Large intestine (tissue), 3 donors: ENCODE results near the gene CLCN6. TPM values are rescaled to one million over a fixed set of nuclear protein-coding genes. Genes with fewer than 3 reads are reported as not detected.
"Not testable (repeated sequence)": the region's sequence is repeated elsewhere in the genome, so short reads cannot be mapped to it uniquely, and the experiment has no call there.

Experiments used
- DNase-seq, 2 donors: peaks; one replicate each; pipeline versions ENCODE4 v3.0.0 to v3.0.0-alpha.2; 2013
- H3K27ac ChIP-seq: one replicate; pipeline ENCODE4 v1.5.1; 2013; ENCODE audit warnings: low read length
- H3K27me3 ChIP-seq: 2 replicates; pipeline ENCODE4 v1.6.1; 2013; ENCODE audit warnings: low read length; ENCODE audit not compliant: control insufficient read depth, insufficient read depth
- H3K36me3 ChIP-seq: 2 replicates; pipeline ENCODE4 v1.6.1; 2013; ENCODE audit warnings: low read length; ENCODE audit not compliant: control insufficient read depth, insufficient read depth
- H3K4me1 ChIP-seq: one replicate; pipeline ENCODE4 v1.6.1; 2013; ENCODE audit warnings: low read length; ENCODE audit not compliant: control insufficient read depth, insufficient read depth
- H3K4me3 ChIP-seq: one replicate; pipeline ENCODE4 v1.5.1; 2013; ENCODE audit warnings: low read length
- H3K9me3 ChIP-seq: one replicate; pipeline ENCODE4 v1.6.1; 2013; ENCODE audit warnings: mild to moderate bottlenecking, low read depth, low read length, moderate library complexity; ENCODE audit not compliant: control insufficient read depth
- WGBS: methylation state at CpG from one replicate; pipeline ENCODE4 v1.1.5; 2013; ENCODE audit warnings: low lambda C conversion rate; ENCODE audit not compliant: insufficient coverage; 5-methylcytosine and 5-hydroxymethylcytosine counted together
- polyA plus RNA-seq: library from polyadenylated mRNA; unstranded; fragments of 120-200 nt; gene quantifications from one replicate; pipeline ENCODE4 v1.2.1, GENCODE V29; 2013

The CLCN6 gene
- polyA plus RNA-seq, 1 donor: 22.4 TPM

DNA sequence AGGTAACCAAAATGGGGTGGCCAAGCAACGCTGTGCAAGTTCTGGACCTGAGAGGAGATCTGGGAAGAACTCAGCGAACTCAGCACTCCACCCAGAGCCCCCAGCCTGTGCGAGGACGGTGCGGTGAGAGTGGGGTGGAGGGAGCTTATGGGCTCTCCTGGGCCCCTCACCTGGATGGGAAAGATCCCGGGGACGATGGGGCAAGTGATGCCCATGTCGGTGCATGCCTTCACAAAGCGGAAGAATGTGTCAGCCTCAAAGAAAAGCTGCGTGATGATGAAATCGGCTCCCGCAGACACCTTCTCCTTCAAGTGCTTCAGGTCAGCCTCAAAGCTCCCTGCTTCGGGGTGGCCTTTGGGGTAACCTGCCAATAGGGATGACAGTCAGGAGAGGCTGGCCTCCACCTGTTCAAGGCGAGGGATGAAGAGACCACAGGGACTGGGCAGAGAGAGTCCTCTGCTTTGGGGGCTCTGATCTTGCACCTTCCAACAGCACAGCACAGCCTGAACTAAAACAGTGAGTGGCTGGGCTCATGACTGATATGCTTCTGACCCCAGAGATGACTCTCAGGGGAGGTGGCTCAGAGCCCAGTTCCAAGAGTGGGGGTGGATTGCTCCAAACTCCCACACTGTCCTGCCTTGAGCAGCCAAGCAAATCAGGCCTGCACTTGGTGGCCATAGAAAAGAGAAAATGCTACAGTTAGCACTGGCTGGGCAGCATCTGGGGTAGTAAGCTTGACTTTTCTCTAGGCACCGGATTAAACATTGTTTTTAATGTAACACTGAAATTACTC, 9.8 kb upstream of the CLCN6 start:
- no CpG with 5 or more reads among the region's 15 CpGs for WGBS
- DNase-seq: no peak
- peaks cover 6% of the 10 kb centered on the region for H3K4me1 ChIP-seq

DNA sequence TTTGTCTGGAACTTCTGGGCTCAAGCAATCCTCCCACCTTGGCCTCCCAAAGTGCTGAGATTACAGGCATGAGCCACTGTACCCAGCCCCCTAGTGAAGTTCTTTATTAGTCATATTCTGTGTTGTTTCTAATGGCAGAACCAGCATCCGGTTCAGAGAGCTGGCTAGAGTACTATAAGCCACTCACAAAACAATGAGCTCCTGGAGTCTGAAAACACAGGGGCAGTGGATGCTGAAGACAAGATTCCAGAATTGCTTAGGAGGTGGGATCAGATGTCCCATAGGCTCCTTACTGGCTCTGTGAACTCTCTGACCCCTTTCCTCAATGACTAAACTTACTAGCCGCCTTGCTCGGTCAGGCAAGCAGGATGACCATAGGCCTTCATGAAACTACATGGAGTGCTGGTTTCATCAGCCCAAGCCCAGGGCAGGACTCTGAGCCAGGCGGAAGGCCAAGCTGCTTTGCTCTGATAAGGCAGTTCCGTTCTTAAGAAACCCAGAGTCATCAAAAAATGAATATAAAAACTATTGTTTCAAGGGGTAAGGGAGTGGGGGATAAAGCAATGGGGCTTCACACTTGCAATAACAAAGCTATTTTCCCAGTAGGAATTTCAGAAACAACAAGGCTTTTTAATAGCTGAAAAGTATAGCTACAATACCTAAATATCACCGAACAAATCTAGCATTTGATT, 8.3 kb upstream of the CLCN6 start:
- DNase-seq: no peak
- Histone ChIP-seq H3K36me3 (peaks cover 60% of the 10 kb centered on the region), H3K4me3 (no peak overlapping the region), H3K4me1 (peaks cover 7% of the 10 kb centered on the region), H3K27me3 (no peaks in the 10 kb centered on the region), H3K27ac (no peak overlapping the region), H3K9me3 (no peaks in the 10 kb centered on the region)
- WGBS: 100% methylated on average over 2 of the region's 6 CpGs

More for the DNA sequence above, 9.8 kb upstream of the CLCN6 start:
- Histone ChIP-seq H3K4me3 (no peak overlapping the region), H3K27ac (no peak overlapping the region), H3K9me3 (no peaks in the 10 kb centered on the region), H3K36me3 (peaks cover 69% of the 10 kb centered on the region), H3K27me3 (no peaks in the 10 kb centered on the region)

DNA sequence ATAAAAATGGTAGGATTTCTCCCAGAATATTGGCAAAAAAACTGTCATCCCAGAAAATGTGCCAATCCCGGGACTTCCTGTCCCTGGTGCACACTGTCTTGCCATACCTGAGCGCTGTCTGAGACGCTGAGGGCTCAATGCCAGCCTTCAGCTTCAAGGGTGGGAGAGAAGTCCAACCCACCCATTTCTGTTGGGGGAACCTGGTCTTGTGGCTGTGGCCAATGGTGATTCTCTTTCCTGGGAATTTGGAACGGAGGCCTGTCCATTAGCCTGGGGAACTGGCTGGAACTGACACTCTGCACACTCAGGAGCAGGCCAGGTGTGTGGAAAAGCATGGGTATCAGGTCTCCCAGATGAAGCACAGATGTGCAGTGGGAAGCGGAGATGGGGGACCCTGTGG, 6.9 kb upstream of the CLCN6 start:
- DNase-seq: no peak
- Histone ChIP-seq H3K27me3 (no peaks in the 10 kb centered on the region), H3K27ac (no peak overlapping the region), H3K9me3 (no peaks in the 10 kb centered on the region), H3K36me3 (peaks cover 49% of the 10 kb centered on the region), H3K4me3 (no peak overlapping the region), H3K4me1 (peaks cover 20% of the 10 kb centered on the region)
- no CpG with 5 or more reads among the region's 5 CpGs for WGBS

DNA sequence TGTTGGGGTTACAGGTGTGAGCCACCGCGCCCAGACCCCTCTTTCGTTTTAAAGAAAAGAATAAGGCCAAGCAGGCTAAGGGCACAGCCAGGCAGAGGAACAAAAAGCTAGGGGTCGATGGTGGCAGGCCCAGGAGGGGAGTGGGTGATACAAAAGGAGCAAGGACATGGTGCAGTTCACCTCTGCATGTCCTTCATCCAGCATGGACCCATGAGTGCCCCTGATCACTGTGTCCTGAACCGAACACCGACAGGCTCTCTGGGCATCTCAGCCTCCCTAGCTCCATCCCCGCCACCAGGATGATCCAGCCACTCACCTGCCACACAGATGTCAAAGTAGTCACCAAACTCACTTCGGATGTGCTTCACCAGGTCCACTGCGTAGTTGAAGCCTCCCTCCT, 6.1 kb upstream of the CLCN6 start:
- peaks cover 41% of the 10 kb centered on the region for H3K36me3 ChIP-seq
- peaks cover 27% of the 10 kb centered on the region for H3K4me1 ChIP-seq
- H3K27ac ChIP-seq: no peak overlapping the region
- DNase-seq: no peak
- no peaks in the 10 kb centered on the region for H3K27me3 ChIP-seq
- H3K4me3 ChIP-seq: no peak overlapping the region
- no peaks in the 10 kb centered on the region for H3K9me3 ChIP-seq
- WGBS: no CpG with 5 or more reads among the region's 9 CpGs

DNA sequence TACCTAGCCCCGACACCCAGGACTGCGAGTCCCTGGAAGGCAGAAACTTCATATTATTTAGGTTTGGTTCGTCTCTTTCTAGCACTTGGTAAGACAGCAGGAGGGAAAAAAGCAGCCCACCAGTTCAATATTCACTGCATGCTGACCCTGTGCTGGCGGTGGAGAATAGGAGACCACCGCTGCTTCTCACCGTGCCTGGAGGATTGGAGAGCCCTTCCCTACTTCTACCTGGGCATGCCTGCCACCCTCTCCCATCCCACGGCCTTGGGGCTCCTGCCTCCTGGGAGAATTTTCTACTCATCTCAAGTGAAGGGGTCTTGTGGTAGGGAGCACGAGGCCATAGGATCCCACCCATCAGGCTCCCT, 5.6 kb upstream of the CLCN6 start:
- H3K4me1 ChIP-seq: peaks cover 30% of the 10 kb centered on the region
- no peak for DNase-seq
- H3K36me3 ChIP-seq: peaks cover 36% of the 10 kb centered on the region
- H3K27me3 ChIP-seq: no peaks in the 10 kb centered on the region
- WGBS: no CpG with 5 or more reads among the region's 8 CpGs
- H3K27ac ChIP-seq: no peak overlapping the region
- H3K4me3 ChIP-seq: no peak overlapping the region
- no peaks in the 10 kb centered on the region for H3K9me3 ChIP-seq

DNA sequence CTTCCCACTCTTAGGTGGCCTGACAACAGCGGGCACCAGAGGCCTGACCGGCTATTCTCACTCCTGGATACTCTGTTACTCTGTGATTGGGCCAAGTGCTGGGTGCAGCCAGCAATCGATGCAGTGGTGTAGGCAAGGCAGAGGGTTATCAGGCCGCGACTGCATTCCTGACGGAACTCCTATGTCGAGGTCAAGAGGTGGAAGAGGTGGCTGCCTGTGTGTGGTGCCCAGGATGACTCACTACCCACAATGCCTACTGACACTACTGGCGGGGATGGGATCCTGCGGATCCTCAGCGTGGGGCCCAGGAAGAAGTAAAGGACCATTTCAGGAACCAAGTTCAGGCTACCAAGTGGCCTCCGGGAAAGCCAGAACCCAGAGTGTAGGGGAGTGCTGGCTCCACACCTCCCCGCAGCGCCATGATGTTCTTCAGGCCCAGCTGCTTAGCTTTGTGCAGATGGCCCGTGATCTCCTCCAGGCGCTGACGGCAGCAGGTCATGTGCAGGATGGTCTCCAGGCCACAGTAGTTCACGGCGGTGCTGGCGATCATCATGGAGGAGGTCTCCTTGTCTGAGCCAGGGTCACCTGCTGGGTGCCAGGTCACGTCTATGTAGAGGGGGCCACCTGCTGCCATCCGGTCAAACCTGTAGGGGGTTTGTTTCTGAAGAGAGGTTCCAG, 5.1 kb upstream of the CLCN6 start:
- no CpG with 5 or more reads among the region's 21 CpGs for WGBS
- Histone ChIP-seq H3K4me3 (no peak overlapping the region), H3K9me3 (no peaks in the 10 kb centered on the region), H3K36me3 (peaks cover 31% of the 10 kb centered on the region), H3K27me3 (no peaks in the 10 kb centered on the region), H3K4me1 (peaks cover 30% of the 10 kb centered on the region), H3K27ac (no peak overlapping the region)
- no peak for DNase-seq

DNA sequence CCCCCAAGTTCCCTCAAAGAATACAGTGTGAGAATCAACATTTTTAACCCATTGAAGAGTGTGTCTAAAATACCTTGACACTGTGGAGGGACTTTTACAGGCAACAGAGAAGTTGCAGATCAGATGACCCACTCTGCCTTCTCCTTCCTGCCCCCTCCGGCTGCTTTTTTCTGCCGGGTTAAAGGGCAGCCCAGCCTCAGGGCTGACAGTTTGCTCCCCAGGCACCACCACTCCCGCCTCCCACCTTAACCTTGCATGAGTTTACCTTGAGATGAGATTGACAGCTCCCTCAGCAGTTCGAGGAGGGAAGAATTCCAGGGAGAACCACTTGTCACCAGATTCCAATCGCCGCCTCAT, 3.4 kb upstream of the CLCN6 start:
- Histone ChIP-seq H3K27me3 (no peaks in the 10 kb centered on the region), H3K4me3 (peak overlapping the region; percentile 46), H3K36me3 (peaks cover 23% of the 10 kb centered on the region), H3K4me1 (peaks cover 38% of the 10 kb centered on the region), H3K9me3 (no peaks in the 10 kb centered on the region), H3K27ac (peak overlapping the region; percentile 84)
- no CpG with 5 or more reads among the region's 6 CpGs for WGBS
- DNase-seq: peak in 1 of 2 donors; percentile 50

DNA sequence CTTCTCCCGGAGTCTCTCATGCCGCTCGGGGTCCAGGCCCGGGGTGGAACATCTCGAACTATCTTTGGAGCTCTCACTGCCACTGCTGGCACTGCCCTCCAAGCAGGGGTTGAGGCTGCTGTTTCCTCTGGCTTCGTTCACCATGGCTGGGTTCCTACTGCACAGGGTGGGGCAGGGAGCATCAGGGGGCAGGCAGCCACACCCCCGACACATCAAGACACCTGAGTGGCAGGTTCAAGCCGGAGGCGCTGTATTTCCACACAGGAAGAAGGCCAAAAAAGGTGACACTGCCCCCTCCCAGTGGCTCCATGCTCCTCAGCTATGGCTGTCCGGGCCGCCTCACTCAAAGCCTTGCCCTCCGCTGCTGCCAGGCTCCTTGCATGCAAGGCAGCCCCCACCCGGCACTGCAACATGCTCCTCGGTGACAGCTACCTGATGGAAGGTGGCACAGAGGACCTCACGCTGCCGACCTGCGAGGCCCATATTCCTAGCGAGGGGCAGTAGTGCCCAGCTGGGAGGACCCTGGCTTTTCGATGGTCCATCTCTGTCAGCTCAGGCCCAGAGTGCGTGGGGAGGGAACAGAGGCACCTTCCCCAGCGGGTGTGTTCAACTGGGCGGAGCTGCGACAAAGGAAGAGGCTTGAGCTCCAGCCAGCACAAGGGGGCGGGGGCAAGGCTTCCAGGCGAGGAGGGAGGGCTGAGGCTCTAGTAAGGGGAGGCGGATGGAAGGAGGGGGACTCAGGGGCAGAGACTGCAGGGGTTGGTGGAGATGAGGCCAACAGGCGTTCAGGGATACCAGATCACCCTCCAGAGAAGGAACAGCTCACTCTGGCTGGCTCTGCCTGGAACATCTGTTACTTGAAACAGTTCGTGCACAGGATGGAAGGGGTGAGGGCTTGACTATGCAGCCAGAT, 2.8 kb upstream of the CLCN6 start:
- H3K4me1 ChIP-seq: peaks cover 43% of the 10 kb centered on the region
- no peaks in the 10 kb centered on the region for H3K9me3 ChIP-seq
- no peaks in the 10 kb centered on the region for H3K27me3 ChIP-seq
- H3K27ac ChIP-seq: peak overlapping the region; percentile 84
- peak overlapping the region; percentile 46 for H3K4me3 ChIP-seq
- no CpG with 5 or more reads among the region's 28 CpGs for WGBS
- H3K36me3 ChIP-seq: peaks cover 27% of the 10 kb centered on the region
- DNase-seq: peak; percentile 81 to 89

DNA sequence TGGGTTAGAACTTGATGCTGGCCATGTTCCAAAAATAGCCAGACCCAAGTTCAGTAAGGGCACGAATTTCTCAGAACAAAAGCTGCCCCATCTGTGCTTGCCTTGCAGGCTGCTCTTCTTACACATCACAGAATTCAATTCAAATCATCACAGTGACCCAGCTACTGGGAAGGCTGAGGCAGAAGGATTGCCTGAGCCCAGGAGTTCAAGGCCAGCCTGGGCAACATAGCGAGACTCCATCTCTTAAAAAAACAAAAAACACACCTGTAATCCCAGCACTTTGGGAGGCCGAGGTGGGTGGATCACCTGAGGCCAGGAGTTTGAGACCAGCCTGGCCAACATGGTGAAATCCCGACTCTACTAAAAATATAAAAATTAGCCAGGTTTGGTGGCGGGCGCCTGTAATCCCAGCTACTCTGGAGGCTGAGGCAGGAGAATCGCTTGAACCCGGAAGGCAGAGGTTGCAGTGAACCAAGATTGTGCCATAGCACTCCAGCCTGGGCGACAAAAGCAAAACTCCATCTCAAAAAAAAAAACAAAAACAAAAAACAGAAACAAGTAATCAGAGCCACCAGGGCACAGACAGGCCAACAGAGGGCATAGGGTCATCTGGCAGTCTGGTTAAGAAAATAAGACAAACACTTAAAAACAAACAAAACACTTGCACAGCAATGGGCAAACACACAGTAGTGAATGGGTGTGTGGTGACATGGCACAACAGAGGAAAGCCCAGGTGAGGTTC, 1.9 kb upstream of the CLCN6 start:
- peak overlapping the region; percentile 83 for H3K4me3 ChIP-seq

More for the DNA sequence above, 1.9 kb upstream of the CLCN6 start:
- Histone ChIP-seq H3K36me3 (peaks cover 30% of the 10 kb centered on the region), H3K4me1 (peaks cover 43% of the 10 kb centered on the region), H3K27ac (peak overlapping the region; percentile 97)
- no CpG with 5 or more reads among the region's 9 CpGs for WGBS
- not testable (repeated sequence) for H3K27me3 ChIP-seq, DNase-seq, H3K9me3 ChIP-seq
